Kidney tubule cell (primary cell): ENCODE data around the gene DCP1B.

ENCODE experiments used
- DNase-seq: peaks from one replicate; pipeline ENCODE4 v3.0.0-alpha.2; 2018; ENCODE audit warnings: low spot score

DCP1B gene

DNA sequence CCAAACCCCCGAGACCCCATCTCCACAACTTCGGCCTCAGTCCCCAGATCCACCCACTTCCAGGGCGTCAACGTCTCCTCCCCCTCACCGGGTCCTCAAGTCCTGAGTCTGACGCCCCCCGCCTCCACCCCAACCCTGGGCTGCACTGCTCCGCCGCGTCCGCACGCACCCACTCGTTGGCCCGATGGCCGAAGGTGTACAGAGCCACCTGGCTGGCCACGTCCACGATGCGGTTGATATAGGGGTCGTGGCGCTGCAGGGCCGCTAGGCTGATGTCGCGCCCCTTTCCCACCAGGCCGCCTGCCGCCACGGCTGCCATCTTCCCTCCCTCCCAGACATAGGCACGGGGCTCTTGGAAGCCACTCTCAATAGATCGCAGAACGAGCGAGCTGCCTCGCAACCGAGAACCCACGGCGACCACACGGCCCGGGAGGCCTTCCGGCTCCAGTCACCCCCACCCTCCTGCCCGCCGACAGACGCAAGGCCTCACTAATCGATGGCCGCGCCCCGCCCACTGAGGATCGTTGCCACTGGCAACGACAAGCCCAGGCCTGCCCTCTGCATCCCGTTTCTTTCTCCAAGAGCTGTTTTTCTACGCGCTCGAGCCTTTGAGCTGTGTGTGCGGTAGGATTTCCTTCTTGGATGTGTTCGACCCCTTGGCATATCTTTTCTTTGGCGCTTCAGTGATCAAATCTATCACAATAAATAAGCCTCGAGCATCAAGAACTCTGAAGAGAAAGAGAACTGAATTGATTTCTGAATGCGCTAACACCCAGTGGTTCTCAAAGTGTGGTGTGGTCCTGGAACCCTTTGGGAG lies at the start of gene DCP1B:
TSS of gene DCP1B (minus strand) at position 345 of the 817 bp plus-strand sequence. CDS start at position 319, 26 bp downstream.
- DNase-seq, result peak; percentile 97

DNA sequence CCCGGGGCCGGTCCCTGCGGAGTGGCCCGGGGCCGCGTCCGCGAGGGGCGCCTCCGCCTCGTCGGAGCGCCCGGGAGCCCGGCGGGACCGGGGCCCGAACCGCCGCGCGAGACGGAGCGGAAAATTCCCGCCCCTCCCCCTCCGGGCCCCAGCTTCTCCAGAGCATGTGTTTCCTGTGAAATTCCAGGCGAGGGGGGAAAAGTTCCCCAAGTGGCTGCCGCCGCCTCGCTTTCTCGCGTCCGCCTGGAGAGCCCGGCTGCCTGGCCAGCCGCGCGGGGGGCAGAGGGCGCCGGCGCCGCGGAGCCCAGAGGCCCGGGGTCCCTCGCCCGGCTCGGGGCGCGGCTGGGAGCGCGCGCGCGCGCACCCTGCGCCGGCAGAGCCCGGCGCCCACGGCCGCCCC lies 49.4 kb upstream of the DCP1B start:
- DNase-seq, result no peak

- DNase-seq, result peak; percentile 41
Observed at GRCh38 chr12:2052826-2053678, 48.8 kb upstream of the DCP1B start, which contains the start of gene CACNA1C. Gene CACNA1C, plus strand, starts transcription at chr12:2052987. Its CDS starts 576 bp downstream, at chr12:2053563.

DNA sequence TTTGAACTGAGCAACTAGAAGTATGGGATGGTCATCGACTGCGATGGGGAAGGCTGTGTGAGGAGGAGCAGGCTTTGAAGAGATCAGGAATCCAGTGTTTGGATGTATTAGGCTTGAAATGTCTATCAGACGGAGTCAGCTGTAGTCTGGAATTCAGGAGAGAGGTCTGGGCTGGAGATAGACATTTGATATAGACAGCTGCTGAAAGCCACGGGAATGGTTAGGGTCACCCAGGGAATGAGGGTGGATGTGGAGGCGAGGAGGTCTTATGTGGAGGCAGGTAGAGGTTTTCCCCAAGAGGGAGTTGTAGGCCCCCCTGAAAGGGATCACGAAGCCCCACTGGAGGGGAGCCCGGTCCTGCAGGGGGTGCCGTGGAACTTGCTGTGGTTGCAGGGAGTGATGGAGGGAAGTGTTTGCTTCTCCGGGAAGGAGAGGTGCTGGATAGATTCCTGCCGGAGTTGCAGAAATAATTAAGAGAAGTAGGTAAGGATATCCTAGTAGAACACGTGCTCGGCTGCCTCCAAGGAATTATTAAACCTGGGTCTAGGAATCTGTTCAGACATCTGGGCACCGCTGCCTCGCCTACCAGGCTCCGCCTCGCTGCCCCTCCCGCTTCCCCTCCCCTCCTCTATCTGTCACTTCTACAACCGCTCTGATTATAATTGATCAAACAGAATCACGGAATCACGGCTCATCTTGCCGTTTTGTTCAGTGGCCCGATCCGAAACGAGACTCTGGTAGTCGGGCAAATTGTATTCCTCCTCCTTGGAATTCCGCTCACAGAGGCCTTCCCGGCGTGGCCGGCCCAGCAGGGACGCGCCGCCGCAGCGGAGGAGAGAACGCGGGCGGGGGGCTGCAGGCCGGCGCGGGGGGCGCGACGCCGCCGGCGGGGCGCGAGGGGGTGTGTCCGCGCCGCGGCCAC lies 47.7 kb upstream of the DCP1B start:
- DNase-seq, result no peak

GRCh38 chr12:2049604-2050540 lies 45.6 kb upstream of the DCP1B start:
- DNase-seq, result no peak

DNA sequence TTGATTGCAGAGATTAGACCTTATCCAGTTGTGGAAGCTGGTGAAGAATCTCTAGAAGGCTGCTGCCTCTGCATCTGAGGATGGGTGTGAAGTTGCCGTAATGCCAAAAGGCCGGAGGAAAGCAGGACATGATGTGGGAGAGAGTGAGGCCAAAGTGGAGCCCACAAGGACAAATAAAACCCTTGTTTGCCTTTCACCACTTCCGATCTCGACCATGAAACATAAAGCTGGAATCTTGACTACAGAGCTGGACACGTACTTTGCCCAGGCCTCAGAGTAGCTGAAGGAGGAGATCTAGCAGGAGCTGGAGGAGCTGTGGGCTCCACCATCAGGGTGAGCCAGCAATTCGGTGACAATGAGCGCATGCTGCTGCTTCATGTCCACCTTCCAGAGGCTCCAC lies 43.5 kb upstream of the DCP1B start:
- no peak for DNase-seq

DNA sequence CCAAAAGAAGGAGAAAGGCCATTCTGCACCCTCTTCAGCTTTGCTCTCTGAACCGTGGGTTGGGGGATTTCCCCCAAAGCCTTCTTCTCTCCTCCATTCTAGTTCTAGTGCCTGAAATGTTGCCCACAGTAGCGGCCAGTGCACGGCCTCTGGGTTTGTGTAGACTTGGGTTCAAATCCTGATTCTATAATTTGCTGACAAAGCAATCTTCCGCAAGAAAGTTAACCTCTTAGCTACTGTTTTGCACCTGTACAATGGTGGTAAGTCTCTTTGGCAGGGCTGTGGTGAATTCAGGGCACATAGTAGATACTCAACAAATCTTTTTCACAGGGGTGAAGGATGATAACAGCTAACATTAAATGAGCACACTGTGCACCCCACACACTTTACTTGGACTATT lies 42.7 kb upstream of the DCP1B start:
- no peak for DNase-seq

DNA sequence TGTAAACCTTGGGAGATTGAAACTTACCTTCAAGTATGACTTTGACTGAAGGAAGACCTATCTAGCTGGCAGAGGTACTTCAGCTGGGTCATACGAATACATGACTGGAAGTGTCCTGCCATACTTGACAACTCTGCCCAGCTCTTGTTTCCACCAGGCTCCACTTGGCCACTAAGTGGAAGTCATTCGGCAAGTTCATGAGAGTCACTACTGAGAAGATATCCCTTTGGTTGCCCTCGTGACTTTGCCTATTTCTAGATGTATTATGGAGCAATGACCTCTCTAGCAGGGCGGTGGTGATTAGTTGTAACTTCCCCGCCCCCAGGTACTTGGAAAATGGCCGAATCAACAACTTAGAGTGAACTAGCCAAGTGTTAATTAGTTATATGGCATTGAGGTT lies 39.9 kb upstream of the DCP1B start:
- DNase-seq, result no peak

DNA sequence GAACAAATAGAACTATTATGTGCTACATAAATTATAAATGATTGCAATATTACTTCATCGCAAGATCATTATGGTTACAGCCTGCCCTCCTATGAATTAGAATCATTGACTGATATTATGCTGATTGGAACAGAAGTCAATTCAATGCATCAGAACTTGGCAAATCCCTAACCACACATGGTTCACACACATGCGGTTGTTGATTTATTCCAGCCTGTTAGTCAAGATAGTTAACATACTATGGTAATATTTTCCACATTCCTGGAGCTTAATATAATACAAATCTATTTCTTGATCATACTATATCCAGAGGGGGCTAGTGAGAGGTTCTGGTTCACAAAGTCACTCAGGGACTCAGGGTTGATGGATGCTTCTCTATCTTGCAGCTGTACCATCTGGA lies 38.8 kb upstream of the DCP1B start:
- DNase-seq, result no peak

- DNase-seq, result no peak
Observed at GRCh38 chr12:2039034-2039433, 34.8 kb upstream of the DCP1B start.

DNA sequence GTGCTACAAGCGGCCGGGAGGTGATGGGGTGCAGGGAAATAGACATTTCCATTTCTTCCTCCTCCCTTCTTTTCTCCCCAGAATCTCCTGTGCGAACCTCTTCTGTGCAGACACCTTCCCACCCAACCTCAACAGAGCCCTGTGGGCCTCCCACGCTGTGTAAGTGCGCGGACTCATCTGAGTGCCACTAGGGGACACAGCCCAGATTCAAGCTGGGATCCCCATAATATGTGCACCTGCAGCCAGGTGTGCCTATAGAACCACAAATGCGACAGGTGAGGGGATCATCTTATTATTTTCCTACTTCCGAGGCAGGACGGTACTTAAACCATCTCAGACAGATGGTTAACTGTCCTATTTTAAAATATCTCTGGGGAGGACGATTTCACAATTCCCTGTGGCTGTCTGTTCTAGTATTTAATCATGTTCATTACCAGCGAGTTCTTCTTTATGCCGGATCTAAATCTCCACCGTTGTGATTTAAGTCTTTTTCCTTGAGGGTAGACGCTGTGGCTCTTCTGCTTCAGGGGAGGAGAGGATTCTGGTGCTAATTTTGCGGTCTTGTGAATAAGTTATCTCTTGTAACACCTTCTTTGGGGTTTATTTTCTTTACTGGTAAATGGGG lies 31.3 kb upstream of the DCP1B start:
- DNase-seq, result no peak

DNA sequence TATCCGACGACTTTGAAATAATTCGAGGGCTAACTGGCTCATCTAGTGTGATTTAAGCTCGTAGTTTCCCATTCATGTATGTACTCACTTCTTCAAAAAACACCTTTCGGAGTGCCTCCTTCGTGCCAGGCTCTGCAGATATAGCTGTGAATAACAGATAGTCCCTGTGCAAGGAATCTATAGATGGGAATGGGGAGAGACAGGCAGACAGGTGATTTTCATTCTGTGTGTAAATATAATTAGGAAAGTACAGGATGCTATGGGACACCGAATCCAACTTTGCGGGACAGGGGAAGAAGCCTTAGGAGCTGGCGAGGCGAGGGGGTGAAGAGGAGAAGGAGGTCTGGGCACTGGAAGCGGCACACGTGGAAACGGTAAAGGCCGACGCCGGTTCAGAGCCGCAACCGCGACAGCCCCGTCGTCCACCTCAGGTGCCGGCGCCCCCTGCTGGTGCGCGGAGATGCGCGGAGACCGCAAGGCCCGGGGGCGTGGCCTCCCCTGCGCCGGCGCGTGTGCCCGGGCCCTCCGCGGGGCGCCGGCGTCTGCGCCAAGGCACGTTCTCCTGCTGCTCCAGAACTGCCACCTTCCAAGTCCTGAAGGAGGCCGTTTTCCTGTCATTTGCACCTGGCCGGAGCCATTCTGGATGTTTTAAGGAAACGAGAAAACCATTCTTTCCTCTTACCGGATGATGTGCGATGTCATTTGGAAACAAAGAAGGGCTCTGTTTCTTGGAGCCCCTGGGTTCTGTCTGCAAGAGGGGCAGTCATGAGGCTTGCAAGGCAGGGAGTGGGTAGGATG lies 30.6 kb upstream of the DCP1B start:
- DNase-seq, result peak; percentile 81

- DNase-seq, result no peak
Observed at GRCh38 chr12:2032506-2032905, 28.2 kb upstream of the DCP1B start.

DNA sequence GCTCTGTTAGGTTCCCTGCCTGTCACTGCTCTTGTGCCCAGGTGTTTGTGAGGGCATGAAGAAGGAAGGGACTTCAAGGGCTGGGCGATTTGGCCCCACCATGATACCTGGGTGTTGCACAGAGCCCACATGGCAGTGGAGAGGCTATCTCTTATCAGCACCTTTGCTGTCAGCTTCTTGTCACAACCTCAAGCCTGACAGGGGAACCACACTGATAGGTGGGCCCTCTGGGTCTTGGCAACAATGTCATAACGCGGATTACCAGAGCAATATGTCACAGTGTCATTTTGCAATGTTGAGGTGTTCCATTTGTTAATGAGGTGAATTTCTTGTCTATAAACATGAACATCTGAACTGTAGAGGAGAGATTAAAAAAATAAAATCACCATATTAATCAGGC lies 25.6 kb upstream of the DCP1B start:
- no peak for DNase-seq

DNA sequence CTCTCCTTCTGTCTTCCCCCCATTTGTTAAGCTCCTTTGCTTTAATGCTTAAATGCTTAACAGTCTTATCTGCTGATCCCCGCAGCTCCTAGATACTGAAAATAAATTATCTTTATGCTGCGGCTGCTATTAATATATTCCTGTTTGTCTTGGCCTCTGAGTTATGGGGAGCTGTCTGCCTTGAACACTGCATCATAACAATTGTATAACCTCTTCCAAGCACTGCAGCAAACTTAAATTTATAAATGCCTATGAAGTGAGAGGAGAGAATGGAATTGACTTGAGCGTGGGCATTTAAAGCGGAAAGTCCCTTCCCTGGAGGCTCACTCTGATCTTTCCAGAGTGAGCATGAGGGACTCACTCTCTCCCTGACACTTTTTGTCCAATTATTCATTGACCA lies 23.1 kb upstream of the DCP1B start:
- DNase-seq, result no peak

DNA sequence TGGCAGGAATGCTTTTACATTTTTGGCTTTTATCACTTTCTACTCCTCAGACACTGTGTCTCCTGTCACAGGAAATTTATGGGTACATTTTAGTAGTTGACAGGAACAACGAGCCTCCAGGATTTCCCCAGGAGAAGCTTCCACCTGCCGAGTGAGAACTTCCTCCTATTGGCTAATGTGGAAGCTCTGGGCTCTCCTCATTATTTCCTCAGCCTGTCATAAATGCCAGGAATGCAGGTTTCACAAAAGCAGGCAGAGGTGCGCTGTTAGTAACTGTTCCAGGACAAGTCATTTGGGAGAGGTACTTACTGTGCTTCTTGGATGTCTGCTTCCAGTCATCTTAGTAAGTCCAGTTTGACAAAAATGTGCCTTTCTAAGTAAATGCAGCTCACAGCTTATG lies 19.1 kb upstream of the DCP1B start:
- DNase-seq, result no peak

GRCh38 chr12:2020511-2020910 lies 16.3 kb upstream of the DCP1B start:
- no peak for DNase-seq

- DNase-seq, result no peak
Observed at GRCh38 chr12:2019126-2019525, 14.9 kb upstream of the DCP1B start.

GRCh38 chr12:2018391-2018790 lies 14.1 kb upstream of the DCP1B start:
- DNase-seq, result no peak
